Measurements from ENCODE around the gene ABCF1.

ABCF1 gene

DNA sequence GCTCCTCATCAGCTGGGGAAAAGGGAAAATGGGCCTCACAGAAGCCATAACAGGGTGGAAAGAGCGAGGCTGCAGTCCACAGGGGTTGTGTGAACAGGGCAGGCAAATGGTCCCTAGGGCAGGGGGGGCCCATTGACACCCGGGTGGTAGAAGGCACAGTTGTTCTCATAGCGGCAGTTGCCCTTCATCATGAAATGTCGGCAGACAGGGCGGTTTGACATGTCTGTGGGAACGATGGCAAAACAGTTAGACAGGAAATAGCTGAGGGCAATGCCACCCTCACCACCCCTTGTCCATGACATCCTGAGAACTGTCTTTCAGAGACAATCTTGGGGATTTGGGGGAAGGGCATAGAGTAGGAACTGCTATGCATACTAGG lies 30.2 kb downstream of the ABCF1 start:
- no peak for DNase-seq (ENCODE audit: low read depth in 2 of 2)

GRCh38 chr6:30601815-30602641 lies 30.8 kb downstream of the ABCF1 start:
- DNase-seq (ENCODE audit: low read depth in 2 of 2) = no peak

DNA sequence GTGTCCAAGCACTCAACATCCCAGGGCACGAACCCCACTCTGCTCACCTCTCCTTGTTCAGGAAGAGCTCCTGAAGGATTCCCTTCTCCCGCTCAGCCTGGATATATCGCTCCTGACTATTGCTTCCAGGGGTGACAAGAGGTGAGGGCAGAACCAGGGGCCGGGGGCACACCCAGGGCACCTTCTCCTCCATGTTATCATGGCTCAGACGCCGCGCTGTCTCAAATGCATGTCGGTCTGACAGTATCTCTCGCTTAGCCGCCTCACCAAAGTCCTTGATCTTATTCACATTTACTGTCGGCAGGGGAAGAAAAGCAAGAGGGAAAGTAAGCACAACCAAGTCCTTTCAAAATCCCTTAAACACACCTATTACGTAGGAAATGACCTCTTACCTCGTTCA lies 32.7 kb downstream of the ABCF1 start:
- no peak for DNase-seq (ENCODE audit: low read depth in 2 of 2)

DNA sequence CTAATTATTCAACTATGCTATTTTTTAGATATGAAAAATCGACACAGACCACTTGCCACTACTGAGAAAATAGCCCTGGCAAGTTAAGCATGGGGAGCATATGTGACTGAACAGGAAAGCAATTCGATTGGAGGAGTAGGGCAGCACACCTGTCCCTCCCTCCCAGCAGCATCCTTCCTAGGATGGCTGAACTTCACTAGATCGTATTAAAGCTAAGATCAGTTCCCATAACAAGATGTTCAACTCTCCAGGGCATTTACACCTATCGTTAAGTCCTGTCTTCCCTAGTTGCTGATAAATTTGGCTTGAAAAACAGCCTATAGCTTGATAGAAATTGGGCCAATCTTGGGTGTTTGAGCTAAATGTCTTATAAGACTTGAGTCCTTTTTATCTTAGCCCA lies 38.8 kb downstream of the ABCF1 start:
- DNase-seq (ENCODE audit: low read depth in 2 of 2) = no peak

DNA sequence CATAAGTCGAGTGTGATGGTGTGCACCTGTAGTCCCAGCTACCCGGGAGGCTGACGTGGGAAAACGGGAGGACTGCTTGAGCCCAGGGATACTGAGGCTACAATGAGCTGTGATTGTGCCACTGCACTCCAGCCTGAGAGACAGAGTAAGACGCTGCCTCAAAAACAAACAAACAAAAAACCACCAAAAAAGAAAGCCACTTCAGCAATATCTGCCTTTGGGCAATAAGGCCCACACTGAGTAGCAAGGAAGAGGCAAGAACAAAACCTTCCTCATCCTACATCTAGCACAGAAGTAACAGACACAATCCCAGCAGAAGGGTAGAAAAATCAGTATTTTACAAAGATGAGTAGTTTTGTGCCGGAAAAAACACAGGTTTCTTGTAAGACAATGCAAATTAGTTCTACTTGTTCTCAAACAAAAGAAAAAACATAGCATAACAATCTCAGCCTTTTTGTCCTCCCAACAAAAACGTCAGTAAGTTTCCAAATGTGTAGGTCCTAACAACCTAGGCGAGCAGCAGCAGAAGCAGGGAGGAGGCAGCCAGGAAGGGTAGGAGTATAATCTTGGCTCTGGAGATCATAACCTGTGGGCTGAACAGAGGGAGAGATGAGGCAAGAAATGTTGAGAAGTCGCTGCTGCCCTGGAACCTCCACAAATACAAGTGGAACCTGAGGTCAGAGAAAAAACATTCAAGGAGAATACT lies 40.1 kb downstream of the ABCF1 start:
- DNase-seq (ENCODE audit: low read depth in 2 of 2) = no peak

GRCh38 chr6:30611856-30612194 lies 40.6 kb downstream of the ABCF1 start:
- DNase-seq (ENCODE audit: low read depth in 2 of 2) = no peak

DNA sequence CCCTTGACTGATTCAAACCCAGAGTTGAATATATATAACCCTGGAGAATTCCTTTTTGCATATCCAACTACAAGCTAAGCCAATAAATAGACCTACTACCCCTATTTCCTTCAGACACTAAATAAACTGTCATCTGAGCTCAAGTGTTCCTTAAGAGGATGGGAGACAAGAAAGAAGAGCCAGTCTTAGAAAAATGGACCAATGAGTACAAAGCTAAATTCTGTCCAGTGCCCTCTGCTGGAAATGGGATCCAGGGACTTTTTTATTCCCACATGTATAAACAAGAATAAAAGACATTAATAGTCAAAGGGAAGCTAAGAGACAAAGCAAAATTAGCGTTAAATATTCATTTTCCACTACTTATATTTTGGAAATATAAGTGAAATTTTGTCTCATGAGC lies 41.0 kb downstream of the ABCF1 start:
- no peak for DNase-seq (ENCODE audit: low read depth in 2 of 2)

- DNase-seq (ENCODE audit: low read depth in 2 of 2) = no peak
These were observed 41.5 kb downstream of the ABCF1 start for GRCh38 chr6:30612687-30613248.

DNA sequence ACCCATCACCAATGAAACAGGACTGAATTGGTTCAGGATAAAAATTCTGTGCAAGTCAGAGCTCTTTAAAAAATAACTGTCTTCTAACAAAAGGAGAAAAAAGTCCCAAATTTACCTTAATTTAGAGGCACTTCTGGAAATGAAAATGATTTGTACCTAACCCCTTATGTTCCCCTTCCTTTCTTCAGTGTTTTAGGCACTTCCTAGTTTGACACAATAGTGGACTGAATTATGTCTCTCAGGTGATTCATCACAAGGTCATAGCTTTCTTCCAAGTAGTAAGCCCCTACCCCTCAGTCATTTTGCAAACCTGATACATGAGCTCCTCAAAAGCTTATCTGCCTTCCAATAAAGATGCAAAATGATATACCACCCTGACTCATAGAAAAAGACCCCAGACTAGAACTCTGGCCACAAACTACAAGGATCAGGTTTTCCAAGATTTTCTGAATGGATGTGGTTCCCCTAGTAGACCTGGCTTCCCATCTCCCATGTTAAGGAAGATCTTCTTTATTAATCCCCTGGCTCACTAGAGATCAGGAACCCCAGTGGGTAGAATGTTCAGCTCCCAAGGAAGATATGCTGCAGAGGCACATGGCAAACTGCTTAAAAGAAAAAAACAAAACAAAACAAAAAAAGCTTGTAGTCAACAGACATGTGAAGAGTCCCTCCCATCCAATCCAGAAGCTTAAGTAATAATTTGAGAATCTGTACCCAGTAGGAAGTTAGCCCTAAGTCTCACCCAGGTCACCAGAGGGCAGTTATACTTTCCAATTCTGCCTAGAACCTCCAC lies 42.2 kb downstream of the ABCF1 start:
- DNase-seq (ENCODE audit: low read depth in 2 of 2) = no peak

GRCh38 chr6:30614044-30614842 lies 43.0 kb downstream of the ABCF1 start:
- DNase-seq (ENCODE audit: low read depth in 2 of 2) = no peak

DNA sequence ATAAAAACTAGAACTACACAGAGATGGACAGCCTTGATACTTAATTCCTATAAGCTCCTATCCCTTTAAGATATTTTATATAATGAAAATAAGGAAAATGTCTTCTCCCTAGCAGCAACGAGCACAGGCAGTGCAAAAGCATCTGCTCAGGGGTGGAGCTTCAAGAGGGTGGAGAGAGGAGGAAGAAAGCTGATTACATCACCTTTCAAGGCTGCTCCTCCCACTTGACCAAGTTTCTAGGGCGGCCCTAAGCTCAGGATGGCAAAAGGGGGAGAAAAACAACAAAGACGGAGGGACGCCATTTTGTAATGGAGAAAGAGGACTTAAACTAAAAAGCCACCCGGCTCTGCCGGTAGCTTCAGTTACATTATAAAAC lies 43.6 kb downstream of the ABCF1 start:
- DNase-seq (ENCODE audit: low read depth in 2 of 2) = peak; percentile 59 to 76

GRCh38 chr6:30615219-30615957 lies 44.1 kb downstream of the ABCF1 start:
- DNase-seq (ENCODE audit: low read depth in 2 of 2) = no peak

DNA sequence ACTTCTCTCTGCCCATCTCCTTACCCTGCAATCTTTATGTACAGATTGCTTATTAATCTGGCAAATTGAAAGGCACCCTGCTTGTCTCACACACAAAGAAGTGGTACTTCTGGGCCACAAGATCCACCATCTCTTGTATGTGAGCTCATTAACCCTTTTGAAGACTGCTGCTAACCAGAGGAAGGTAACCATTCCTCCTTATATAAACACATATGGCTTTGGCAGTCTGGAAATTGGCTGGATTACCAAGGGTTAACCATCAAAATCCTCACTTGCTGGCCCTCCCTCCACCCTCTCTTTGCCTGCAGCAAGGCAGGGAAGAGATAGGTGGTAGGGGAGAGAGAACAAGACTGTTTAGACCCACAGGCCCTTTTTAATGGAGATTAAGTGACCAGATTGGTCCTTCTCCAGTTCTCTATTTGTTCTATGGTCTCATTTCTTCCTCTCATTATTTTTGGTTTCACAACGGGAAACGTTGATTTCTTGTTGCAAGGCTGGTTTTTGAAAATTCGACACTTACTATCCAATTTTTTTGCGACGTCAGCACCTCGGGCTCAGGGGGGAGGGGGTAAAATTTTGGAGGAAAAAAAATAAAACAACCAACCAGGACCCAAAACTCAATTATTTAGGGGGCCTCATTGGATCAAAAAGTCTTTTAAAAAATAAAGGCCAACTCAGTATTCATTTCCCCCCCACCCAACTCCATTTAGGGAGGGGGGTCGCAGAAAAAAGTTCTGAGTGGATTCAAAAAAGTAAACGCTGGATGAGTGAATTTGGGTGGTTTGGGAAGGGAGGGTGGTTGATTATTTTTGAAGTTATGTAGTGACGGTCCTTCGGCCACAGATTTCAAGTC lies 44.9 kb downstream of the ABCF1 start:
- no peak for DNase-seq (ENCODE audit: low read depth in 2 of 2)

GRCh38 chr6:30616811-30617564 lies 45.7 kb downstream of the ABCF1 start, which contains the start of gene PPP1R10:
Gene PPP1R10, minus strand, starts transcription at chr6:30617243. Its CDS starts 7,299 bp downstream, at chr6:30609944.
- DNase-seq (ENCODE audit: low read depth in 2 of 2) = peak; percentile 92 to 98

DNA sequence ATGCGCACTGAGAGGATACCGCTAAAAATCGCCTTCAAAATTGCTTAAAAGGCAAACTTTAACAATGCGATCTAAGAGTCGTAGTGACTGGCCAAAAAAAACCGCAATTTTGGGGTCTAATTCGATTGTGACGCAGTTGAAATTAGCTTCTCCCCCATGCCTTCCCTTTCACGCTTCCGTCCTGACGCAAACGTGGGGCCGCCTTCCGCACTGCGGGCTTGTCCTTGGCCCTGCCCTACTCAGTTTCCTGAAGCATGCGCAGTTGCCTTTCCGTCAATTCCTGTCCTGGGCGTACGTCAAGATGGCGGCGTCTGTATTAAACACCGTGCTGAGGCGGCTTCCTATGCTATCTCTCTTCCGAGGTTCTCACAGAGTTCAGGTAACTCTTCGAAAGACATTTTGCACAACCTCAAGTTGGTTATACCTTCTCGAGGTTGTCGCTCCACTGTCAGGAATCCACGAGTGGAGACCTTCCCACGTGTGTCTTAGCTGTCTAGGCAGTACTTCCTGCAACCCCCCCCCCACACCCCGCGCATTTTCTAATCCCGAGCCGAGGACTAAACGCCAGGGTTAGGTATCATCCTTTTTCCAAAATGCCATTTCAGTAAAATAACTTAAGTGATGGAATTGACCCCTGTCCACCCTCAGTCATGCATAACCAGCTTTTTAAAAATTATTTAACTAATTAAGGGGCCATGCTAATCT lies 46.5 kb downstream of the ABCF1 start, which contains the start of gene MRPS18B:
MRPS18B (plus strand) TSS at position 276 of the 705 bp plus-strand sequence; CDS start at position 302, 26 bp downstream.
- peak; percentile 92 to 93 for DNase-seq (ENCODE audit: low read depth in 2 of 2)

- no peak for DNase-seq (ENCODE audit: low read depth in 2 of 2)
These were observed 47.1 kb downstream of the ABCF1 start for GRCh38 chr6:30618270-30618797.

DNA sequence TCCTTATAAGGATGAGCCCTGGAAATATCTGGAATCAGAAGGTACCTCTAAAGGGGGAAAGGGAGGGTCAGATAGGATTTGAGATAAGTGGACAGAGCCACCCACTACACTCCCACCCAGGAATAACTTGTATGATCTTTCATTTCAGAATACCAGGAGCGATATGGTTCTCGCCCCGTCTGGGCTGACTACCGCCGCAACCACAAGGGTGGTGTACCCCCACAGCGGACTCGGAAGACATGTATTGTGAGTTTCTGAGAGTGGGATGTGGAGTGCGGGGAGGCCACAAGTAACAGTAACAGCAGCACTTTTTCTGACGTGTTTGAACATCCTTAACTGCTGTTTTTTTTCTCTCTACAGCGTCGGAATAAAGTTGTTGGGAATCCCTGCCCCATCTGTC lies 48.3 kb downstream of the ABCF1 start:
- DNase-seq (ENCODE audit: low read depth in 2 of 2) = no peak

- DNase-seq (ENCODE audit: low read depth in 2 of 2) = no peak
These were observed 54.3 kb downstream of the ABCF1 start for GRCh38 chr6:30625511-30625910.

Measured in activated CD4-positive, alpha-beta T cell treated with anti-CD3 and anti-CD28 coated beads for 24 hours (primary cell).